ENCODE data around the gene ZNF480. TPM values are rescaled to one million over a fixed set of nuclear protein-coding genes. Genes with fewer than 3 reads are reported as not detected.

ZNF480 gene
- total and polyA plus RNA-seq, 2 of the 13 experiments (the other 11 are each of a cell fraction or from before 2014, with no cell fraction given): 2.1 to 9.6 TPM

- TF ChIP-seq ZNF282 (IDR thresholded peaks at IDR 0.05; ENCODE audit: partially characterized antibody) (no peak), HHEX (CRISPR knock-in tag; IDR thresholded peaks at IDR 0.05) (no peak), MTA1 (CRISPR knock-in tag; IDR thresholded peaks at IDR 0.05; ENCODE audit: borderline replicate concordance) (no peak), FOXA1 (IDR thresholded peaks at IDR 0.05) (no peak), FOXA1 (CRISPR knock-in tag; IDR thresholded peaks at IDR 0.05) (no peak), SNAI1 (CRISPR knock-in tag; IDR thresholded peaks at IDR 0.05; ENCODE audit: borderline replicate concordance) (no peak), TRAFD1 (CRISPR knock-in tag; IDR thresholded peaks at IDR 0.05; ENCODE audit: borderline replicate concordance) (no peak), E2F1 (CRISPR knock-in tag; IDR thresholded peaks at IDR 0.05) (peak; percentile 74; the same call in 1 of the 2 replicates), ZNF605 (CRISPR knock-in tag; IDR thresholded peaks at IDR 0.05) (peak; percentile 67), TP53 (CRISPR knock-in tag; conservative IDR thresholded peaks at IDR 0.05) (no peak), NR3C1 (CRISPR knock-in tag; IDR thresholded peaks at IDR 0.05) (no peak), SP140L (CRISPR knock-in tag; IDR thresholded peaks at IDR 0.05; ENCODE audit: borderline replicate concordance) (no peak), AKNA (CRISPR knock-in tag; IDR thresholded peaks at IDR 0.05; ENCODE audit: borderline replicate concordance) (no peak), ZNF383 (CRISPR knock-in tag; IDR thresholded peaks at IDR 0.05; ENCODE audit: borderline replicate concordance) (no peak), SMARCE1 (IDR thresholded peaks at IDR 0.05; ENCODE audit: borderline replicate concordance) (no peak), PRDM4 (CRISPR knock-in tag; IDR thresholded peaks at IDR 0.05; ENCODE audit: borderline replicate concordance) (no peak), ZNF550 (CRISPR knock-in tag; IDR thresholded peaks at IDR 0.05; ENCODE audit: borderline replicate concordance) (no peak), AKAP8 (CRISPR knock-in tag; IDR thresholded peaks at IDR 0.05) (no peak; the same call in 1 of the 2 replicates)
These were observed 27.4 kb upstream of the ZNF480 start, which contains the start of gene ZNF766 (continued) for GRCh38 chr19:52269338-52270261.

Data from HepG2 (cell line).